HG03378 (cell line): ENCODE data around the gene CYP3A5.
"Not testable (repeated sequence)": the region's sequence is repeated elsewhere in the genome, so short reads cannot be mapped to it uniquely, and the experiment has no call there.

ENCODE experiments used
- ATAC-seq: cut with Tn5 transposase; IDR thresholded peaks from one replicate; pipeline ENCODE4 v1.9.1; 2021; ENCODE audit warnings: mild to moderate bottlenecking, moderate library complexity; ENCODE audit not compliant: unreplicated experiment

Gene CYP3A5

DNA sequence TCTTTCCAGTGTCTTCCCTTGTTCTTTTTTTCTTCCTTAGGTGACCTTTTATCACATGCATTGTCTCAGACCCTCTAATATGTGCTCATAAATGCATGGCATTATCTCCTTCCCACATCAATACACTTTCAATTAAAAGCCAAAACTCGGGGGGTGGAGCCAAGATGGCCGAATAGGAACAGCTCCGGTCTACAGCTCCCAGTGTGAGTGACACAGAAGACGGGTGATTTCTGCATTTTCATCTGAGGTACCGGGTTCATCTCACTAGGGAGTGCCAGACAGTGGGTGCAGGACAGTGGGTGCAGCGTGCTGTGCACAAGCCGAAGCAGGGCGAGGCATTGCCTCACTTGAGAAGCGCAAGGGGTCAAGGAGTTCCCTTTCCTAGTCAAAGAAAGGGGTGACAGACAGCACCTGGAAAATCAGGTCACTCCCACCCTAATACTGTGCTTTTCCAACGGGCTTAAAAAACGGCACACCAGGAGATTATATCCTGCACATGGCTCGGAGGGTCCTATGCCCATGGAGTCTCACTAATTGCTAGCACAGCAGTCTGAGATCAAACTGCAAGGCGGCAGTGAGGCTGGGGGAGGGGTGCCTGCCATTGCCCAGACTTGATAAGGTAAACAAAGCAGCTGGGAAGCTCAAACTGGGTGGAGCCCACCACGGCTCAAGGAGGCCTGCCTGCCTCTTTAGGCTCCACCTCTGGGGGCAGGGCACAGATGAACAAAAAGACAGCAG is 6.2 kb upstream of the CYP3A5 start:
- ATAC-seq: not testable (repeated sequence)

DNA sequence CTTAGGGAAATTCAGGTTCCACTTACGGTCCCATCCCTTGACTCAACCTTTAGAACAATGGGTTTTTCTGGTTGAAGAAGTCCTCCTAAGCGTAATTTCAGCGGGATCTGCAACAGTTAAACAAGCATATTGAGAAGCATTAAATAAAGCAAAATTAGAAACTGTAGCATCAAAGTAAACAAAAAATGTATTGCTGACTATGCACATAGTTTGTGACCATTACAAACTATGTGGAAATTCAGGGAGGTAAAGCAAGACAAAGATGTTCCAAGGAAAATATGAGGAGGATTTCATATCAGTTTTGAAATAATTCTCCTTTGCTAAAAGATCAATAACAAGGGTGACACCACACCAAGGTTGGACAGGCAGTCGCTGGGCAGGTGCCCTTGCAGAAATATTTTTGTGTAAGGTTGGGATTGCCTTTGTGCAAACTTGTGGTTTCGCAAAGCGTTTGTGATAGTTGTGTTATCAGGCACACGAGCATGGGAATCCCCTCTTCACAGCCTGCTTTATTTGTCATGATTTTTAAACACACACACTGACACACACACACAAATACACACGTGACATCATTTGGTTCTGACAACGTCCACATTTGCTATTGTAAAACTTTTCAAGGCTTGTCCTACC is 5.4 kb upstream of the CYP3A5 start:
- no peak for ATAC-seq

DNA sequence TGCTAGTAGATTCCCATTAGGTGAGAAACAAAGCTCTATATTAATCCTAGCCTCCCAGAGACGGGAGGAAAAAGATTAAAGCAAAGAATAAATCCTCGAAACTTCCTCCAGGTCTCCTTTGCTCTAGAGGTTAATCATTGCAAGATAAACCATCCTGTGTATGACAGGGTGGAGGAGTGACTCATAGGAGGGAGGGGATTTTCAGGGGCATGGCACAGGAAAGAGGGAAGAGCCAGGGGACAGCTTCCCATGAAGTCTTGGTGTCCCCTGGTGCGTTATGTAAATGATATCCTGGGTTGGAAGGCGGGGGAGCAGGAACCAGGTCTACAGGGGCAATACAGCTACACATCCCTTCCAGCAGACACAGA is 780 bp downstream of the CYP3A5 start:
- ATAC-seq: no peak

DNA sequence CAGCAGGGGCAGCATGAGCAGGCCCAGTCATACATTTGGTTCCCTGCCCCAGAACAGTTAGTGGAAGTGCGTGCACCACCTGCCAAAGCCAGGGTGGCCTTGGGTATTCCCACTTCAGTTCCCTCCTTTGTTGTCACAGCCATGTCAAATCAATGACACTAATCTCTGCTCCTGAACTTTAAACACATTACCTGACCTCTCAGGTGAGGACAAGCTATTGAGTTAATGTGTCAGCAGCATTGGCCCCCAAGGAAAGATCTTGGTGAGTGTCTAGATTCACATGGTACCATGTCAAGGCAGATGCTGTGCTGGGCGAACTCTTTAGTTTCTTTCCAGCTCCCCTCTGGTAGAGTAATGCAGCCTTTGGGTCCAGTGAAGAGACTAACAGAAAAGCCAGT is 2.1 kb downstream of the CYP3A5 start:
- no peak for ATAC-seq

DNA sequence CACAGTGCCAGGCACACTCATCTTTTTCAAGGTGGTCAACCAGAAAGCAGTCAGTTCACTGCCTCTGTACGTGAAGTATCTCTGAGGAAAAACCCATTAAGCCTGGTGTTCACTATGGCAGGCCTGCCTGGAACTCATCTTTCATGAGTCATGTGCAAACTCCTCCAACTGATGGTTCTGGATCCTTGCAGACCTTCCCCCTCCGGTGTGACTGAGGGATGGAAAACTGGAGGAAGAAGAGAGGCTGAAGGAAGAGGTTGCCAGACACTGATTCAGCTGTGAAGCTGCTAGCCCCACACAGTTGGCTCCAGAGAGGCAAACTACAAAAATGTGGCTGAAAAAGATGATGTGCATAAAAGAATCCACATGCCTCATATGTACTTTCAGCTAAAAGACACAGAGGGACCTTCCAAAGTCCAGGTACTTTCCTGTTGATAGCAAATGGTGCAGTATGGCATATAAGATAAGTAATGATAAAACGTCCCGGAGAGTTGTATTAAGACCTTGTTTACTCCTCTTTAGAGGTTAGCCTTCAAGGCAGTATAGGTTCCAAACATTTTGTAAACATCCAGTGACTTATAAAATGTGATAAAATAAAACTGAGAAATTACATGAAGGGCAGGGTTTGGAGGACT is 2.7 kb downstream of the CYP3A5 start:
- ATAC-seq: no peak

DNA sequence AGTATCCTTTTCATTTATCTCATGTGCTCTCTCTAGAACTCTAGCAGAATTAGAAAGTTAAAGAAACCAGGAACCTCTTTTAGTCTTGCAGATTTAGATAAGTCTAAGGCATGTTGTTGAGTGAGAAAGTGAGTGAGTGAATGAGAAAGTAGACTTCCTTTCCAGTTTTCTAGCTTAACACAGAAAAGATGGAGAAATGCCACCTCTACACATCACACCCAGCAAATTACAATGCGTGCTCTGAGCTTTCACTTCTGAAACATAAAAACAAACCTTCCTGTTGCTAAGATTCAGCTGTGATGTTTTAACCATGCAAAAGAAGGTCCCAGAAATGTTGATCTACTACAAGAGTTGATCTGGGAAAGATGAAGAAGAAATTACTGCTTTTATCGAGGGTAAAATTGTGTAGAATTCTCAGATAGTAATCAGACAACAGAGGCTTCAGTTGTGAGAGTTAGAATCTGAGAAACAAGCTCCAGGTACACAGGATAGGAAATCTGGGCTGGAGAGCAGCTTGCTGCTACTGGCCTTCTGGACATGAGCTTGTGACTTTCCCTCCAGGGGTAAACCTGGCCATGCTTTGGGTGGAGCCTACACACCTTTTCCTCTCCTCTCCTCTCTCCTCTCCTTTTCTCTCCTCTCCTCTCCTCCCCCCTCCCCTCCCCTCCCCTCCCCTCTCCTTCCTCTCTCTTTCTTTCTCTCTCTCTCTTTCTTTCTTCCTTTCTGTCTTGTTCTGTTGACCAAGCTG is 4.6 kb downstream of the CYP3A5 start:
- ATAC-seq: no peak

DNA sequence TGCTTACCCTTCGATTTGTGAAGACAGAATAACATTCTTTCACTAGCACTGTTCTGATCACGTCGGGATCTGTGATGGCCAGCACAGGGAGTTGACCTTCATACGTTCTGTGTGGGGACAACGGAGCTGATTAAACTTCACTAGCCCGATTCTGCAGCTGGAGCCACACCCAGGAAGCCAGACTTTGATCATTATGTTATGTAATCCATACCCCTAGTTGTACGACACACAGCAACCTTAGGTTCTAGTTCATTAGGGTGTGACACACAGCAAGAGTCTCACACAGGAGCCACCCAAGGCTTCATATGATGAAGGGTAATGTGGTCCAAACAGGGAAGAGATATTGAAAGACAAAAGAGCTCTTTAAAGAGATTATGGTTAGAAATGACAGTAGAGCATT is 7.2 kb downstream of the CYP3A5 start:
- ATAC-seq: no peak

DNA sequence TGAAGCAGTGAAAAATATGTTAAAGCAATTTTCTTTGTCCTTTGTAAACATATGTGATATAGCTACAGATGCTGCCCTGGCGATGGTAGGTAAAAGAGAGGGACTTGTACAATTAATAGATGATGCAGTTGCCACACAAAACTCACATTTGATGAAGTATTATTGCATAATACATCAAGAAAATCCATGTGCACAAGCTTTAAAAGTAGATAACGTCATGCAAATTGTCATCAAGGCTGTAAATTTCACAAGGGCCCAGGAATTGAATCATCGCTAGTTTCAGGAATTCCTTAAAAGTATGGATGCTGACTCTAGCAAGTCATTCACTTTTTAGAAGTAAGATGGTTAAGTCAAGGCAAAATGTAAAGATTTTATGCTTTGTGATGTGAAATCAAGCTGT is 10.0 kb downstream of the CYP3A5 start:
- no peak for ATAC-seq

DNA sequence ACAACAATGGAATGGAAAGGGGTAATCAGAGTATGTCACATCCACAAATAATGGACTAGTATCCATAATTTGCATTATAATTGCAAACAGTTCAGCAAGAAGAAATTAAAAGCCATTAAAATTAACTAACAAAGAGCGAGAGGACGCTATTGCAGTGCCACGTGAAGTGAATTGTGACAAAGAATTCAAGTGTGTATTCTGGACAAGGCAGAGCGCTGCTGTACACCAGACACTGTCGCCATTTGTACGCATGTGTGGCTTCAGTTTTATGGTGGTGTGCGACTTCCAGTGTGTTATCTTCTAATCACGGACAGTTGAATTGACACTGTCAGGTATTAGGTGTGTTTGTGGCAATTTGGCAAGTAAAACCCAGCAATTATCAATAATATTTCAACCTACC is 11.3 kb downstream of the CYP3A5 start:
- ATAC-seq: no peak

DNA sequence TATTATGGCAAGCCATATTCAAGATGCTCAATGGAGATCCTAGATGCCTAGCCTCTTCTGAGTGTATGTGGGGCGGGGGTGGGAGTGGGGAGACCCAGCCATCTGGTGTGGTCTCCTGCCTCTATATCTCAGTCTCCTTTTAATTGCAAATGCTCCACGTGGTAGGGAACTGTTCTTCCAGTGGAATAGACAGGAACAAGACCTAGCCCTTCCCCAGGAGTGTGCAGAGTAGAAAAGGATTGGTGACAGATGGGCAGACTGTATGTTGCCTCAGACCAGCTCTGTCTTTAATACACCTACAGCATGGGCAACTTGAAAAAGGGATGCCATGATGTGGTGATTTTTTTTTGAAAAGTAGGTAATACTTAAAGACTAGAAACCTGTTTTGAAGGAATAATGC is 12.6 kb downstream of the CYP3A5 start:
- ATAC-seq: no peak

DNA sequence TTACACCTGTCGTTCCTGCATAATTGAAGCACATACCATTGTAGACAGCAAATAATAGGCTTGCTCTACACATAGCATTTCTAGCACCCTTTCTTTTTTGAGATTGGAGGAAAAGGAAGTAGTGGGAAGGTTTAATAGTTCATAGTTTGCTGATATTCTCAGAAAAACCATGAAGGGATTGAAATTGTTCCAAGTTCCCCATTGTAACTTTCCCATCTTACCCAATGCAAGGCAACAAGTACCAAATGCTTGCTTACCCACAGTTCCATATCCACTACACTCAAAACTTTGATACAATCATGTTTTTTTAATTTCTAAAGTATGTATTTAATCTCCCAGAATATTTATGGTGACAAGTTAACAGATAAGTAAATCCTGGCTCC is 13.8 kb downstream of the CYP3A5 start:
- ATAC-seq: no peak

DNA sequence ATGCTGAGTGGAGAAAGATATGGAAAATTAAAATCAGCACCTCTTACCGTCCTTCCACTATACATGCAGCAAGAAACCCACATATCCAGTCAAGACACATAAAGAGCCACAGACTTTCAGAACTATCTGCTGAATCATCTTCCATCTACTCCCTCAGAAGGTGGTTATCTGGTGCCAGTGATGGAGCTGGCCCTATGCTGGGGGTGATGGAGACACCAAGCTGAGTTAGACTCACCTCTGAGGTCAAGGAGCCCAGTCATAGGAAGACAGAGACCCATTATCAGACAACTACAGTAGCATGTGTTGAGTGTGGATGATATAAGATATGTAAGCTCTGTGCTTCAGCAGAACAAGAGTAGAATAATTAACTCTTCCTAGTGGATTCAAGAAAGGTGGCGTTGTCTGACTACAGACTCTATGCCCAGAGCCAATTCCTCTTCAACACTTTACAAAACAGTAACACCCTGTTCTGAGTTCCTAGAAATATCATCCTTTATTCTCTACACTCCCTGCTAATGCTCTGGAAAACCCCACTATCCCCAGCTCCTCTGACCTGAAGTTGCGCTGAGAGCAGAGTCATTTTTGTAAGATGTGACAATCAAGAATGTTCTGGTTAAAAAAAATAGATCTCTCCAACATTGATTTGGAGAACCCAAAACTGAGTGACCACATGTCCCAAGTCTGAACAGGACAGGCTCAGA is 14.3 kb downstream of the CYP3A5 start:
- ATAC-seq: no peak

DNA sequence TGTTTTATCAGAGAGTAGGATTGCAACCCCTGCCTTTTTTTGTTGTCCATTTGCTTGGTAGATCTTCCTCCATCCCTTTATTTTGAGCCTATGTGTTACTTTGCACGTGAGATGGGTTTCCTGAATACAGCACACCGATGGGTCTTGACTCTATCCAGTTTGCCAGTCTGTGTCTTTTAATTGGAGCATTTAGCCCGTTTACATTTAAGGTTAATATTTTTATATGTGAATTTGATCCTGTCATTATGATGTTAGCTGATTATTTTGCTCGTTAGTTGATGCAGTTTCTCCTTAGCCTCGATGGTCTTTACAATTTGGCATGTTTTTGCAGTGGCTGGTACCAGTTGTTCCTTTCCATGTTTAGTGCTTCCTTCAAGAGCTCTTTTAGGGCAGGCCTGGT is 21.9 kb downstream of the CYP3A5 start:
- not testable (repeated sequence) for ATAC-seq

DNA sequence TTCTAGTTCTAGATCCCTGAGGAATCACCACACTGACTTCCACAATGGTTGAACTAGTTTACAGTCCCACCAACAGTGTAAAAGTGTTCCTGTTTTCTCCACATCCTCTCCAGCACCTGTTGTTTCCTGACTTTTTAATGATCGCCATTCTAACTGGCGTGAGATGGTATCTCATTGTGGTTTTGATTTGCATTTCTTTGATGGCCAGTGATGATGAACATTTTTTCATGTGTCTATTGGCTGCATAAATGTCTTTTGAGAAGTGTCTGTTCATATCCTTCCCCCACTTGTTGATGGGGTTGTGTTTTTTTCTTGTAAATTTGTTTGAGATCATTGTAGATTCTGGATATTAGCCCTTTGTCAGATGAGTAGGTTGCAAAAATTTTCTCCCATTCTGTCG is 25.2 kb downstream of the CYP3A5 start:
- ATAC-seq: not testable (repeated sequence)

DNA sequence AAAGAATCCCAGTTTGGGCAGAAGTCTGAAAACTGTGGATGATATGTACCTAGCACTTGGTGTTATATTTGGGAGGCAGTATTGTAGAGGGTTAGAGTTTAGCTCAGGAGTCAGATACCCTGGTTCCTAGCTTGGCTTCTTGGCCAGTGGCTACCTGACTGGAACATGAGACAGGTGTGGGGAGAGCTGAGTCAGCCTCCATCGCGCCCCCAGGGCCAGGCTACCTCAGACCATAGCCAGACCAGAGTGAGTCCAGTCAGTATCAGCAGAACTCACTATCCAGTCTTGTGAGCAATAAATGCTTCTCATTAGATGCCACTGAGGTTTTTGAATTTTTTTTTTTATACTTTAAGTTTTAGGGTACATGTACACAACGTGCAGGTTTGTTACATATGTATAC is 26.0 kb downstream of the CYP3A5 start:
- ATAC-seq: no peak

DNA sequence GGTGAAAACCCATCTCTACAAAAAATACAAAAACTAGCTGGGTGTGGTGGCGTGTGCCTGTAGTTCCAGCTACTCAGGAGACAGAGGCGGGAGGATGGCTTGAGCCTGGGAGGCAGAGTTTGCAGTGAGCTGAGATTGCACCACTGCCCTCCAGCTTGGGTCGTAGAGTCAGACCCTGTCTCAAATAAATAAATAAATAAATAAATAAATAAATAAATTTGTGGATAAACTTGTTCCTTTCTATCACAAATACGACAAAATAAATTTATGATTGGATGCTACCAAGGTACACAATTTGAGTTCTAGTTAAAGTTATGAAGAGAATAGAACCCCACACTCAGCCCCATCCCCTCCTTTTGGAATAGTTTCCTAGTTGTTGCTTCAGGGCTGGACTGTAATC is 26.5 kb downstream of the CYP3A5 start:
- ATAC-seq: not testable (repeated sequence)

DNA sequence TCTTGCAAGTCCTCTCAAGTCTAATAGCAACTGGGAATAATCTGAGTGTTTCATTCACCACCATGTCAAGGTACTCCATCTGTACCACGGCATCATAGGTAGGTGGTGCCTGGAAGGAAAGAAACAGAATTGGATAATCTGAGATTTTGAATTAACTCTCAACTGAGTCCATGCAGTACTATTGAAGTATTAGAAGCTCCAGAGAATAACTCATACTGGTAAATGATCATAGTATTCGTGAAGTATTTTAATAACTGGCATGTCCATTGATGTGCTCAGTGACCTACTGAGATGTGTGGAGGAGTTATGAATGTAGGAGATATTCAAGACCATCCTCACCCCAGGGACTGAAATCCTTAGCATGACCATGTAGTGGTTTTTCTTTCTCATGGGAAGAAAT is 27.1 kb downstream of the CYP3A5 start:
- ATAC-seq: no peak

DNA sequence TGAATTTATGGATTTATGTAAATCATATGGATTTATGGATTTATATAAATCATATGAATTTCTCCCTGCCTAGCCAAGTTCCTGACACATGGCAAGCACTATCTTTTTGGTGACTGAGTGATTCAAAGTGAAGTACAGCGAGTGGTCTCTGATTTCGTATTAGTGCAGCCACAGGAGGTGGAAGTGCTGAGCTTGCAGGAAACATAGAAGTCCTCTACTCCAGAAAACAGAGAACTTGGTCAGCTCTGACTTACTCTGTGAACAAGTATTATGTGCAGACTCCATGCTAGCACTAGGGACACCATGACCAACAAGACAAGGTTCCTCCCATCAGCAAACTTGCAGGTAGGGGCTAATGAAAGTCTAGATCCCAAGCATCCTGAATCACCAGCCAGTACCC is 28.5 kb downstream of the CYP3A5 start:
- ATAC-seq: no peak

DNA sequence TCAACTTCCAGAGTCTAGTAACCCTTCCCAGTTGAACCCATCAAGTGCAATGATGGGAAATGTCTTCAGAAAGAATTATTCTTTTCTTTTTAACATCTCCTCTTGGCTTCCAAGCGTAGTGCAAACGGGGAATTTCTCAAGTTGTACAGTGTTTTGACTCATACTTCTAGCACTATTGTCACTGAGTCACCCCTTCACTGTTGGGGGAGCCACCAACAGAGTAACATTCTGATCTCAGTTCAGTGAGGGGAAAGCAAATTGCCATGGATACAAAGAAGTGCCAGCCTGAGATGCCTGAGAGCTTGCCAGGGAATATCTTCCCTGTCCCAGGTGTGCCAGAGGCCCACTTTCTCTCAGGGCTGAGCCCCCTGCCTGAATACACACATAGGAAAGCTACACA is 31.0 kb downstream of the CYP3A5 start:
- no peak for ATAC-seq

DNA sequence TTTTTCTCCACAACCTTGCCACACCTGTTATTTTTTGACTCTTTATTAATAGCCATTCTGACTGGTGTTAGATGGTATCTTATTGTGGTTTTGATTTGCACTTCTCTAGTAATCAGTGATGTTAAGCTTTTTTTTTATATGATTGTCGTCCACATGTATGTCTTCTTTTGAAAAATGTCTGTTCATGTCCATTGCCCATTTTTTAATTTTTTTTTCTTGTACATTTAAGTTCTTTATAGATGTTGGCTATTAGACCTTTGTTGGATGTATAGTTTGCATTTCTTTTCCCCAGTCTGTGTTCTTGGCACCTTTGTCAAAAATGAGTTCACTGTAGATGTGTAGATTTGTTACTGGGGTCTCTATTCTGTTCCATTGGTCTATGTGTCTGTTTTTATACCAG is 34.2 kb downstream of the CYP3A5 start:
- ATAC-seq: no peak

DNA sequence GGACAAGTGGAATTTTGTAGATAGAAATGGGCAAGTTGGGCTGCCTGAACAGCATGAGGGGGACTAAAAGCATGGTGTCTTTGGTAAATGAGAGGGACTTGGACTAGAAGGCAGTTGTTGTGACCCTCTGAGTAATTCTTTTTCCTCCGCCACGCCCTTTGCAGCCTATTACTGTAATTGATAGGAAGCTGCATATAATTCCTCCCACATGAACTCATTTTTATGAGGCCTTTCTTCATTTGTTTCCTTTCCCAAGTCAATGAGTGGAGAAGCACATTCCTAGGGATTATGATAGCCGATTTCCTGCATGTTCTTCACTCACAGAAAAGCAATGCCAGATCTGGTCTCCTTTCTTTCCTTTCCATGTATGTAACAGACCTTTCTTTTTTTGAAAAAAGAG is 35.4 kb downstream of the CYP3A5 start:
- no peak for ATAC-seq
